CD4-positive, alpha-beta T cell treated with Interleukin-1 beta for 1 hour (primary cell): Measurements from ENCODE around the gene CTTN.
"Not testable (repeated sequence)": the region's sequence is repeated elsewhere in the genome, so short reads cannot be mapped to it uniquely, and the experiment has no call there.

Source experiments
- DNase-seq, 2 donors: peaks; one replicate each; pipeline ENCODE4 v3.0.0-alpha.2; 2020 to 2022

CTTN gene

DNA sequence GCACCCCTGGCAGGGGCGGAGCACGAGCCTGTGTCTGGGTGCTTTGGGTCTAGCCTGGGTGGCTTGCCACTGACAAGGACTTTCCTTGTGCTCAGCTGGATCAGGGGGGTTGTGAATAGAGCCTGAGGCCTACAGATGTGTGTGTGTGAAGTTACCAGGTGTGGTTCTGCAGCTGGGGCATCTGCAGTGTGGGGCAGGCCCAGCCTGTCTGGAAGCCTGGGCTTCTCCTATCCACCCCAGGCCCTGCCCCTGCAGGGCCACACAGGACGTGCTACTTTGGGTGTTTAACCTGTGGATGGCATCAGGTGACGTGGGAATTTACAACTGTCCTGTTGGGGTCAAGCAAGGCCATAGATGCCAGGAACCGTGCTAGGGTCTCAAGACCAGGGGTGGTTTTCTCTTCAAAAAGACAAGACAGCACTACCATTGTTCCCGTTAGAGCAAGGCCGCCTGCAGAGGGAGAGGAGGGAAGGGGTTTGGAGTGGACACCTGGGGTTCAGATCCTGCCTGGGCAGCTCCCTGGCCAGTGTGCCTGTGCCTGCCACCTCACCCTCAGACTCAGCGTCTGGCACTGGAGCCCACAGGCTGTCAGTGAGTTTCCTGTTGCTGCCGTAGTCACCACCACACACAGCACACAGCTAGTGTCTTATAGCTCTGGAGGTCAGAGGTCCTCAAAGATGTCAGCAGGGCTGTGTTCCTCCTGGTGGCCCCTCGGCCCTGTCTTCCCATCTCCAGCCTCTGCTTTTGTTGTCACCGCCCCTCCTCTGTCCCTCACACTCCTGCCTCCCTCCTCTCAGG lies 31.6 kb downstream of the CTTN start:
- DNase-seq: no peak

DNA sequence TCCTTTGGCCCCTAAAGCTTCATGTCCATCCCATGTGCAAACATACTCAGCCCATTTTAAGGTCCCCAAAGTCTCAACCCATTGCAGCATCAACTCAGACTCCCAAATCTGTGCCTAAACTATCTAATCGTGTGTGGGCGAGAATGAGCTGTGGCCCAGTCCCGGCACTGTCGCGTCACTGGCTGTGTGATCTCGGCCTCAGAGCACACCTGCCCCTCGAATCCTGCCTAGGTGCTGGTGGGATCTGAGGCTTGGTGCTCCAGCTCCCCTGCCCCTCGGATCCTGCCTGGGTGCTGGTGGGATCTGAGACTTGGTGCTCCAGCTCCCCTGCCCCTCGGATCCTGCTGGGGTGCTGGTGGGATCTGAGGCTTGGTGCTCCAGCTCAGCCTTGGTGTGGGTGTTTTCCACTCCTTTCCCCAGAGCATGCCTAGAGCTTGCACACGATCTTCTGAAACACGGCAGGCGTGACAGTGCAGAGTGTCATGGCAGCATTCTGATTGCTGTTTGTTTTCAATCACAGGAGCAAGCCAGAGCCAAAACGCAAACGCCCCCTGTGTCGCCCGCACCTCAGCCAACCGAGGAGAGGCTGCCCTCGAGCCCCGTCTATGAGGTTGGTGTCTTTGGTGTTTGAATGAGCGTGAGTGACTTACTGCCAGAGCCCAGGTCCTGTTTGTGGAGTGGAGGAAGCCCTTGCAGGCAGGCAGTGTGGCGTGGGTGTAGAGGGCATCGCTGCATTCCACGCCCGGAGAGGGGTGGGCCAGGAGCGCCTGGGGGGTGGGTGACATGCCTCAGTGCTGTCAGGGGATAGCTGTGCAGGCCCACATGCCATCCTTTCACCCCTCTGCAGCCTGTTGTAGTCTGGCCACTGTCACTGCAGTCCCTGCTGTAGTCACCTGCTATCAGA lies 32.6 kb downstream of the CTTN start:
- DNase-seq: no peak

DNA sequence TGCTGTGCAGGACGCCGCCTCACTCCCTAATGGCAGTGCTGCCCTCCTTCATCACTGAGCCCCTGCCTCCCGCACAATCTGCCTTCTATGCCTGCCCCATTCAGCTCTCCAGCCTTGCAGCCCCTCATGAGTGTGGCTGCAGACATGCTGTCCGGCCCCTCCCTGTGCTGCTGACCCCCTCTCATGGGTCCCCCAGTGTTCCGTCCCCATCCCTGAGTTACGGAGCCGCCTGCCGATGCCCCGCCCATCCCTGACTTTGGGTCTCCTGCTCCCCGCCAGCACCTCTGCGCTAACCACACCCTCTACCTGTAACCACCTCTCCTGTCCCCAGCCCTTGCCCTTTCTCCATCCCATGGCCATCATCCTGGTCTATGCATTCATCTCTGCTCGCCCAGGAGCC lies 33.3 kb downstream of the CTTN start:
- DNase-seq: no peak

DNA sequence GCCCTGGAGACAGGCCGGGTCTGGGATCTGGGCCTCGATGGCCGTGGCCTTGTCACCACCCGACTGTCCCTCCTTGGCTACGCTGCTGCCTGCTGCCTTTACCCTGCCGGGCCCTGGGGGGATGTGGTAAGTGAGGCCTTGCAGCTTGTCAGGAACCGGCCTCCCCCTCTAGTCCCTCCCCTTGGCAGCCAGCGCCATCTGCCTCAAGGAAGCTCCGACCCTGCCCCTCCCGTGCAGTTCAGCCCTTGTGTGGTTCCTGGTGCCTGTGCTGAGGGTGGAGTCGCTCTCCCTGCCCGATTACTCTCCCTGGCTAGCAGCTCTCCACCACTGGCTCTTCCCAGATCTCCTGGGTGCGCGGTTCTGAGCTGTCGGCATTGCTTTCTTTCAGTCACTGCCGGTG lies 33.7 kb downstream of the CTTN start:
- DNase-seq: no peak

DNA sequence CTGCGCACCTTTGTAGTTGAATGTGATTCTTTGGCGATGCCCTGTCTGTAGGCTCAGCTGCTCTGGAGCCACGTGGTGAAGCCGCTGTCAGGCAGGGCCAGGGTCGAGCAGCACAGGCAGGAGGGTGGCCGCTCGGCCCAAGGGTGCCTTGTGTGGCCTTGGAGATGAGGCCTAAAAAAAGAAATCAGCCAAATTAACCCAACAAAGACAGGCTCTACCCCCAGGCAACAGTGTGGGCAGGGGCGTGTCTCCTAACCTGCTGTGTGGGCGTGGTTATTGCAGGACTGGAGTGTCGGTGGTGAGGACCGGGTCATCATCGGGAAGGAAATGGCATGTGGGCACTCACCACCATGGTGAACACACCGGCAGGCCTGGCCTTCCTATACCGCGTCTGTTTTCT lies 34.3 kb downstream of the CTTN start:
- no peak for DNase-seq

DNA sequence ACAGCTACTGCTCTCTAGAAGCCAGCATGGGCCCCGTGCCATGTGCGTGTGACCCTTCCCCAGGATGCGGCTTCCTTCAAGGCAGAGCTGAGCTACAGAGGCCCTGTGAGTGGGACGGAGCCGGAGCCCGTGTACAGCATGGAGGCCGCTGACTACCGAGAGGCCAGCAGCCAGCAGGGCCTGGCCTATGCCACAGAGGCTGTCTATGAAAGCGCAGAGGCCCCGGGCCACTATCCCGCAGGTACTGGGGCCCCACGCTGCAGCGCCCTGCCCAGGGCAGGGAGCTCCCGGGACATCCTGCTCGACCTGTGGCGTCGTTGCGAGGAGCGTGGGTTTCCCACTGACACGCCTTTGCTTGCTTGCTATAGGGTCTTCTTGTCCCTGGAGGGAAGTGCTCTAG lies 34.7 kb downstream of the CTTN start:
- no peak for DNase-seq

DNA sequence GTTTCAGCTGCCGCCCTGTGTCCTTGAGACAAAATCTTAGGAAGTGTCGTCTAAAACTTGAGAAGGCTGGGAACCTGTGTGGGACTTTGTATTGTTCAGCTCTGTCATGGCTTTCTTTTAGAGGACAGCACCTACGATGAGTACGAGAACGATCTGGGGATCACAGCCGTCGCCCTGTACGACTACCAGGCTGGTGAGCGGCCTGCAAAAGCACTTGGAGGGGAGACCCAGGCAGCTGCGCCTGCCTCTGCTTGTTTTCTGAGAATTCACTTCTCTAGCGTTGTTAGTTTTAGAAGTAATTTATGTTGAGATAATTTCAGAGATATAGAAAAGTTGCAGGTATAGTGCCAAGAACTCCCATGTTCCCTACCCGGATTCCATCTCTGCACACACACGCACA lies 35.2 kb downstream of the CTTN start:
- DNase-seq: no peak

DNA sequence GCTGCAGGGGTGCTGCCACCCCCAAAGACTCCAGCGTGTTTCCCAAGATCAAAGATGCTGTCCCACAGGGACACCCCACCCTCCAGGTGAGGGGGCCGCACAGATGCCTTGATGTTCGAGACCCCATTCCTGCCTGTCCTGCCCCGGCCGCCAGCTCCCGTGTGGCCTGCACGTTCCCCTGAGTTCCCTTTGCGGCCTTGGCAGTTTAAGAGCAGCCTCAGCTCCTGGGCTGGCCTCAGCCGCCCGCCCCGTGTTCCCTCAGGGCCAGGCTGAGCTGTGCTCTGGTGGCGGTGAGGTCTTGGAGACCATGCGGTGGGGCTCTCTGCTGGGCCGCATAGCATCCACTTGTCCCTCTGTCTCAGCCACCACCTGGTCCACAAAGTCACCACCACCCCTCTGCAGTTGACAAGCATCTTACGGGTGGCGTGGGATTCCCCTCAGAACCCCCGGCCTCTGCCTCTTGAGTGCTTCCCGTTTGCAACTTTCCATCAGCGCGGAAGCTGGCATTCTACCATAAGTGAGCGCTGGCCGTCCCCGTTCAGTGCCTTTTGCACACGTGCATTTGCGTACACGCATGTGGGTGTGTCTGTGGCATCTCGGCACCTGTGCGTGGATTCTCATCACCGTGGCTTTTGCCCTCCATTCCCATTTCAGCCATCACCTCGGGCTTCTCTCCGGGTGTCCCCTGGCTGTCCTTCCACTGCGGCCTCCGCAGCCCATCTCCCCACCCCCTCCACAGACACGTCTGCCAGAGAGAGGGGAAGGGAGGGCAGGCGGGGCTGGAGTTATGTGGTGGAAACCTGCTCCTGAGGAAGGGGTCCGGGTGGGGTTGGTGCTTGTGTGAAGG lies 35.9 kb downstream of the CTTN start:
- DNase-seq: no peak

DNA sequence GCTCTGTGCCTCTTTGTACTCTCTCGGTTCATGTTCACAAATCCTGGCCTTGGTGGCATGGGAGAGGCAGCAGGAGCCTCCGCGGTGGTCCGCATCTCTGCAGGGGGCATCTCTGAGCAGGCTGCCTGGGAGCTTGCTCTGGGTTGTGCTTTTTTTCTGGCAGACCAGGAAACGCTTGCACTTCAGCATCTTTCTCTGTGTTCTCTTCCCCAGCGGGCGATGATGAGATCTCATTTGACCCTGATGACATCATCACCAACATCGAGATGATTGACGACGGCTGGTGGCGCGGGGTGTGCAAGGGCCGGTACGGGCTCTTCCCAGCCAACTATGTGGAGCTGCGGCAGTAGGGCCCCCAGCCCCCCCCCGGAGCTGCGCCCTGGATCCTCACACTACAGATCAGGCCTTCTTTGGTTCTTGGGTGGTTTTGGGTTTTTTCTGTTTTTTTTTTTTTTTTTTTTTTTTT lies 36.5 kb downstream of the CTTN start:
- DNase-seq: no peak

DNA sequence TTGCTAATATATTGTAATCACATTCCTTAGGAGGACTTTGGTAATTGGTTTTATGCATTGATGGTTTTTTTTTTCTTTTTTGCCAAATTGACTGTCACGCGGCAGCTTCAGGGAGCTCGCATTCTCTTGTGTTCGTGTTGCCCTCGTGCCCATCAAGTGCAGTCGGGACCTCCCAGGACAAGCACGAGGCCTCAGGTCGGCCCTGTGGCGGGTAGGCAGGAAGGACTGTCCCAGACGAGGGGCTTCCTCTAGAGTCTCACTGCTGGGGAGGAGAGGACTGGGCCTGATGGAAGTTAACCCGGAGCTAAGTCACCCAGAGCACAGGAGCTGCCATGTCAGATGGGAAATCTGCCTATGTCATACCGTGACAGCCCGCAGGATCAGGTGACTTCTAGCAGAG lies 37.0 kb downstream of the CTTN start:
- DNase-seq: no peak

DNA sequence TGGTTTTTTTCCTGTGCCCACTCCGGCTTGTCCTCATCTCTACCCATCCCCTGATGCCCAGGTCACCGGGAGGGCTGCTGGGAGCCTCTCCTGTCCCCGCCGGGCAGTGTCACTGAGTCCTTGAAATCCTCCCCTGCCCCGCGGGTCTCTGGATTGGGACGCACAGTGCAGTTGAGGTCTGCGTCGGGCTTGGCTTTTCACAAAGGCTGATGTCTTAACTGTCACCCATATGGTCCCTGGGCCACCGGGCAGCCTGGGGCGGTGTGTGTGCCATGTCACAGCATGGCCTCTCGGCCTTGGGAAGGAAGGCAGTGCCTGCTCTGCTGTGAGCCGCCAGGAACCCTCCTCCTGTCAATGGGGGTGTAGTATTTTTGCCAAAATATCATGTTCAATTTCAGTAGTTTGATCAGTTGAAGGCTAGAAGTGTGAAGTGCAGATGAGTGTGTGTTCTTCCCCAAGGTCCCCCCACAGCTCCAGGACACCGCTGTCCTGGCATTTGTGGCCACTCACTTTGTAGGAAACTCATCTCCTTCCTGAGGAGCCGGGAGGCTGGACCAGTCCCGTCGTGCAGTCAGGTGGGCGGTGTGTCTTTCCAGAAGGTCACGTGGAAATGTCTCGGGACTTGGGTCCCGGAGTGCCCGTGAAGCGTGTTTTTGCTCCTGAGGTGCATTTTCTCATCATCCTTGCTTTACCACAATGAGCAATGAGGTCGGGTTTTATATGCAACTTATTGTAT lies 37.6 kb downstream of the CTTN start:
- no peak for DNase-seq

DNA sequence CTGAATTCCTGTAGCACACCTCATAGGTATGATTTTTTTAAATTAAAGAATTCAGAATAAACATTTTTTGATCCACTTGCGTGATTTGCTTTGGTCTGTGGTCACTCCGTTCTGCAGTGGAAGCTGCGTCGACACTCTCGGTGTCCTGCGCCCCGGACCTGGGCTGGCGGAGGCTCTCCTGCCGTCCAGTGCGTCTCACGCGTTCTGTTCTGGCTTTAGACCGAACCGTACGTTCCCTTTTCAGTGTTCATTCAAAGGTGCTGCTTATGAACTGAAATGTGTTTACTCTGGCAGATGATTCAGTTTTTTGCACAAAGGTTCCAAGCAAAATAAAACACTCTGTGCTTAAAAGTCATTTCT lies 38.2 kb downstream of the CTTN start:
- no peak for DNase-seq

DNA sequence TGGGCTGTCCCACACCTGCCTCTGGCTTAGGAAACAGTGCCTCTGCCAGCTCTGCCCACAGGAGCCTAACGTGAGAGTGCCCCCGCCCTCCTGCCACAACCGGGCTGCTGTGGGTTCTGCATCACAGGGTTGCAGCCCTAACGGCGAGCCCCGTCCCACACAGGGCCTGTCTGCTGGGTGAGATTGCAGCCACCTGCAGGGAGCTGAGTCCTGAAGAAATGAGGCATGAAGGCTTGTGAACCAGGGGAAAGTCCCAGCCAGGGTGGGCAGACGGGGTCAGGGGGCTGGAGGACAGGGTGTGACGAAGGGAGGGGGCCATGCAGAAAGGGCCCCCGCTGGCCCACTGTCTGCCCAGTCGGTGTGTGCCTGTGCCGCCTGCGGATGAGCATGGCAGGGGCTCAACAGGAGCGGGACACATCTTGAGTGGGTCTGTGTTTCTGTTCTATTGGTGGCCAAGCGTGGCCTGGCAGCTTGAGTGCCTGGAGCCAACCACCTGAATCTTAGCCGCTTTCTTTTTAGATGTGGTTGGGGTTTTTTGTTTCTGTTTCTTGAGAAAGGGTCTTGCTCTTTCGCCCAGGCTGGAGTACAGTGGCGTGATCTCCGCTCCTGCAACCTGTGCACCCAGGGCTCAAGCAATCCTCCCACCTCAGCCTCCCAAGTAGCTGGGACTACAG lies 38.9 kb downstream of the CTTN start:
- DNase-seq: no peak

DNA sequence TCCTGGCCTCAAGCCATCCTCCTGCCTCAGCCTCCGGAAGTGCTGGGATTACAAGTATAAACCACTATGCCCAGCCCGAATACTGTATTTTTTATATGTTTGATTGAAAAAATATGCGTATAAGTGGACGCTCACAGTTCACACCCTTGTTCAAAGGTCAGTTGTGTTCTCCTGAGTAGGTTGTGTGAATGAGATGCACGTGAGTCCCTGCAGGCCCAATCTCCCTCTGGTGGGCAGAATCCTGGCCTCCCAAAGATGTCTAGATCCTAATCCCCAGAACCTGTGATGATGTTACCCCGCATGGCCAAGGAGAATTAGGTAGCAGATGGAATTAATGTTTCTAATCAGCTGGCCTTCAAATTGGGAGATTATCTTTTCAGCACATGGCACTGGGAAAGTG lies 41.9 kb downstream of the CTTN start:
- no peak for DNase-seq

DNA sequence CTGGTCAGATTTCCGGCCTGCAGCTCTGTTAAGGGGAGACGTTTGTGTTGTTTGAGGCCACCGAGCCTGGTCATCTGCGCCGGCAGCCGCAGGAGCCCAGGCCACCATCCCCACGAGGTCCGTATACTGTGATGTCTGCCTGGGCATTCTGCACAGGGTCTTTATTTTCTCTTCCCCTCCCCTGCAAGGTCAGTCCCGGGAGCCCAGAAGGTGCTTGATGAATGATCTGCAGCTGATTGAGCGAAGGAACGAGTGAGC lies 45.4 kb downstream of the CTTN start:
- DNase-seq: no peak

DNA sequence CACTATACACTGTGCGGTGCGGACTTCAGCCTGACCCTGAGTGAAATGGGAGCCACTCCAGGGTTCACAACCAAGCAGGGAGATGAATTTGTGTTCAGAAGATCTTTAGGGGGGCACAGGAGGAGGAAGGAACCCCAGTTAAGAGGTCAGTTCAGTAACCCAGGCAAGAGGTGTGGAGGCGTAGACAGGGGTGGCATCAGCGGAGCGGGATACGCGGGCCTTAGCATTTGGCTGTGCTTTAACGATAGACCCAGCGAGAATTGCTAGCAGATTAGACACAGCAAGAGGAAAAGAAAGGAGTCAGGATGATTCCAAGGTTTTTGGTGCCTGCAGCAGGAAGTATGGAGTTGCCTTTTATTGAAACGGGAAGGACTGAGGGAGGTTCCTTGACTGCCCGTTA lies 46.8 kb downstream of the CTTN start:
- DNase-seq: no peak

DNA sequence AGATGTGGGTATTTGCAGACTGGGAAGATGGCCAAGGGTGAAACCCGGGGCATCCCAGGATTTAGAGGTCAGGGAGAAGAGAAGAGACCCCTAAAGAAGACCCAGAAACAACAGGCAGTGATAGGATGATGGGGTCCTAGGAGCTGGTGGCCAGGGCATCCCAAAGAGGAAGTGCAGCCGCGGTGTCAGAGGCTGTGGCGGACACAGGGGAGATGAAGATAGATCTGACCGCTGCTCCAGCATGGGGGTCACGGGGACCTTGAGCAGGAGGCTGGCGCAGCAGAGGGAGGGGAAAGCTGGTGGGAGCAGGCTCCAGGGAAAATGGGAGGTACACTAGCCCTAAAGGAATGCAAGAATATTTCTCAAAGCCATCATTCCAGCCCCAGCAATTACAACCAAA lies 47.3 kb downstream of the CTTN start:
- DNase-seq: no peak

DNA sequence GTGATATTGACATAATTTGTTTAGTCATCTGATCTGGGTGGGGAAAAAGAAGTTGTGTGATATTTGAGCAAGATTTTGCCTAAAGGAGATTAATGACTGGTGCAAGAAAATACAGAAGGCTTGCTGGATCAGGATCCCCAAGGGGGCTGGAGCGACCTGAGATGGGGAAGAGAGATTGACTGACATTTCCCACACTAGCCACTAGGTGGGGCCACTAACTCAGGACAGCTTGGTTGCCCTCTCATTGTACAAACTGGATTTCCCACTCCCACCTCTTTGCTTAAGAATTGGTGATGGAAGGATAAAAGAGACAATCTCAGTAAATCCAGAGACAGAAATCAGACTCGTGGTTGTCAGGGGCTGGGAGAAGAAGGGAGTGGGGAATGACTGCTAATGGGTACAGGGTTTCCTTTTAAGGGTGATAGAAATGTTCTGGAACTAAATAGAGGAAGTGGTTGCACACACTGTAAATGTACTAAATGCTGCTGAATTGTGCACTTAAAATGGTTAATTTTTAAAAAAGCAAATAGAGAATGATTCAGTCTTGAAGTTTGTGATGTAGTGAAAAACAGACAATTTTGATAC lies 50.7 kb downstream of the CTTN start:
- no peak for DNase-seq

DNA sequence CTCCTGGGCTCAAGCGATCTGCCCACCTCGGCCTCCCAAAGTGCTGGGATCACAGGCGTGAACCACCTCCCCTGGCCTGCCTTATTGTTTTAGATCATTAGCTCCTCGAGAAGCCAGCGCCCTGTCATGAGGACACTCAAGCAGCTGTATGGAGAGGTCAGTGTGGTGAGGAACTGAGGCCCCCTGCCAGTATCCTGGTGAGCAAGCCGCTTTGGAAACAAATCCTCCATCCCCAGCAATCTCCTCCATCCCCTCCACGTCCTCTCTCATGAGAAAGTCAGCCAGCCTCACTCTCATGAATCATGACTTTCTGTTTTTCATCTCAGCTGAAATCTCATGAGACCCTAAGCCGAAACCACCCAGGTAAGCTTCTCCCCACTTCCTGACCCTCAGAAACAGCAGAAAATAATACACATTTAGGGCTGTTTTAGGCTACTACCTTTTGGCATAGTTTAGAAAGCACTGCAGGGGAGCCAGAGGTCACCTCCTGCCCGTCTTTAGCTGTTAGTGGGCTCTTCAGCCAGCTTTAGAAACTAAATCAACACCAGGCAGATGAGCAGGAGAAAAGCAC lies 56.0 kb downstream of the CTTN start:
- no peak for DNase-seq

DNA sequence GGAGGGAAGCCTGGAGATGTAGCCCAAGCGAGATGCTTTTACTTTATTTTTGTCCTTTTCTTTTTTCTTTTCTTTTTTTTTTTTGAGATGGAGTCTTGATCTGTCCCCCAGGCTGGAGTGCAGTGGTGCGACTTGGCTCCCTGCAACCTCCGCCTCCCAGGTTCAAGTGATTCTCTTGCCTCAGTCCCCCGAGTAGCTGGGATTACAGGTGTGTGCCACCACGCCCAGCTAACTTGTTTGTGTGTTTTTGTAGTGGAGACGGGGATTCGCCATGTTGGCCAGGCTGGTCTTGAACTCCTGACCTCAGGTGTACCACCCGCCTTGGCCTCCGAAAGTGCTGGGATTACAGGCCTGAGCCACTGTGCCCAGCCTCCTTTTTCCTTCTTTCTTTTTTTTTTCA lies 56.5 kb downstream of the CTTN start:
- DNase-seq: not testable (repeated sequence)

DNA sequence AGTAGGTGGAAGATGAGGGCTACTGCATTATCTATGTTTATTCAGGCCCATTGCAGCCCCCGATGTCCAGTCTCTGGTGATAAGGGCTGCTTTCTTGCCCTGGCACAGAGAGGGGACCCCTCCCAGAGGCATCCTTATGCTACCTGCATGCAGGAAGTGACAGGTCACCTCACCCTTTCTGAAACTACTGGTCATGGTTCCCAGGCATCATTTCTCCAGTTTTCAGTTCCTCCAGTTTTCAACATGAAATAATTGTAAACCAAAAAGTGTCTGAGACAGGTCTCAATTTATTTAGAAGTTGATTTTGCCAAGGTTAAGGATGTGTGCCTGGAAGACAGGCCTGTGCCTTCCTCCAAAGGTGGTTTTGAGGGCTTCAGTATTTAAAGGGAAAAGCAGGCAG lies 57.0 kb downstream of the CTTN start:
- no peak for DNase-seq
